Heart right ventricle (tissue), 16 donors: ENCODE results near the gene NELL2. TPM values are rescaled to one million over a fixed set of nuclear protein-coding genes. Genes with fewer than 3 reads are reported as not detected.
A peak's percentile ranks its signal among the peaks of the same experiment; 100 is the strongest.

Experiments used
- ATAC-seq, 8 donors: fragments of 200-7000 bp; cut with Tn5 transposase; one replicate each; pipeline ENCODE4 v1.9.1; 2020; ENCODE audit warnings: mild to moderate bottlenecking in 8 of 8, moderate library complexity in 8 of 8, moderate number of reproducible peaks in 1 of 8
- DNase-seq, 2 donors: peaks; one replicate each; pipeline ENCODE4 v3.0.0-alpha.2; 2020
- H3K27ac ChIP-seq, 10 donors: fragments of 200-600 bp; sonication (generic) in 2 of 10; one replicate each; pipeline versions ENCODE4 v1.5.0 to v1.8.0; 2020 to 2022; ENCODE audit warnings: mild to moderate bottlenecking in 3 of 10
- H3K27me3 ChIP-seq, 7 donors: fragments of 200-600 bp; one replicate each; pipeline ENCODE4 v1.8.0; 2021 to 2022; ENCODE audit warnings: mild to moderate bottlenecking in 2 of 7
- H3K36me3 ChIP-seq, 9 donors: fragments of 200-600 bp; sonication (generic) in 1 of 9; one replicate each; pipeline versions ENCODE4 v1.5.0 to v1.8.0; 2020 to 2022; ENCODE audit warnings: mild to moderate bottlenecking in 2 of 9
- H3K4me1 ChIP-seq, 9 donors: fragments of 200-600 bp; sonication (generic) in 1 of 9; one replicate each; pipeline versions ENCODE4 v1.5.0 to v1.8.0; 2020 to 2022; ENCODE audit warnings: mild to moderate bottlenecking in 4 of 9
- H3K4me3 ChIP-seq, 10 donors: fragments of 200-600 bp; sonication (generic) in 2 of 10; one replicate each; pipeline versions ENCODE4 v1.5.0 to v1.8.0; 2020 to 2022; ENCODE audit warnings: mild to moderate bottlenecking in 7 of 10, moderate library complexity in 2 of 10
- H3K9me3 ChIP-seq, 11 donors: fragments of 200-600 bp in 10 of 11; sonication (generic) in 2 of 11; one replicate each; pipeline versions ENCODE4 v1.5.0 to v1.8.0; 2013 to 2022; ENCODE audit warnings: mild to moderate bottlenecking in 2 of 11, control low read depth in 1 of 11, moderate library complexity in 1 of 11
- WGBS, 2 donors: extraction: QIAGEN DNeasy Blood & Tissue Kit; methylation state at CpG; one replicate each; pipeline ENCODE4 v1.1.7; 2013; ENCODE audit warnings: inconsistent platforms in 1 of 2; 5-methylcytosine and 5-hydroxymethylcytosine counted together
- intact Hi-C, 10 donors: fragments of 100-400 bp; cut with DNase I; formaldehyde crosslinking; loops; one replicate each; pipeline versions ENCODE4 v1.11.1 to v1.14.2; 2022
- polyA plus RNA-seq, 2 donors: library from polyadenylated mRNA; stranded (reverse); fragments of 200-250 nt; gene quantifications; one replicate each; pipeline ENCODE4 v1.2.3, GENCODE V29; 2013
- total RNA-seq, 10 donors: library from RNA; stranded (reverse); fragmentation: NEBNext Ultra II Directional in 3 of 10; extraction: Animal tissue kit (Norgen Biotek cat#: 25700) in 3 of 10; gene quantifications; one replicate each; pipeline versions ENCODE4 v1.2.1 to v1.2.4, GENCODE V29; 2021 to 2023
- TF ChIP-seq, protein P1 (sequence below), 9 donors: fragments of 200-600 bp; sonication (generic) in 2 of 9; IDR thresholded peaks; one replicate each; pipeline versions ENCODE4 v1.5.0 to v1.8.0; 2021 to 2022; ENCODE audit warnings: antibody characterized with exemption in 9 of 9, mild to moderate bottlenecking in 5 of 9, moderate library complexity in 1 of 9
- donor health status: Arrhythmogenic right ventricular cardiomyopathy.
- donor health status: ischemic (EF 13 %, LVEDD 7.1; RV severe dilation, severe dysfunction).
- donor health status: healthy with polysubstance abuse.
- donor health status: DM: no; HTN: yes; CAD: no.
- donor health status: DM: no; HTN: no; CAD: no.
- donor health status: ischemic (EF 25% LVEDD 6.9; RV normal size, moderate dysfunction).
- donor health status: ischemic (EF 25% LVEDD 5.7; RV mildly dilated, moderate dysfunction).
- donor health status: healthy.
- donor health status: DM: yes; HTN: yes; CAD: no.
- donor health status: Ischemic cardiomyopathy.
- donor health status: ischemic (EF 35%, LVEDD 5.7; RV mildly dilated, moderate dysfunction).
- donor health status: nonischemic (EF 11% LVEDD 7.7; RV severe dilation, severe dysfunction).
- donor health status: DM: yes; HTN: yes; CAD: no.
- donor health status: PGD.
- donor health status: ischemic (EF 29% LVEDD 5.4; RV normal size, mild dysfunction).
- donor health status: nonischemic (EF 23%, LVEDD 6.1; RV moderate dilation, normal function).

The NELL2 gene
- total and polyA plus RNA-seq, 12 donors: 0.06 to 2.8 (median 0.46) TPM; not detected in 3

DNA sequence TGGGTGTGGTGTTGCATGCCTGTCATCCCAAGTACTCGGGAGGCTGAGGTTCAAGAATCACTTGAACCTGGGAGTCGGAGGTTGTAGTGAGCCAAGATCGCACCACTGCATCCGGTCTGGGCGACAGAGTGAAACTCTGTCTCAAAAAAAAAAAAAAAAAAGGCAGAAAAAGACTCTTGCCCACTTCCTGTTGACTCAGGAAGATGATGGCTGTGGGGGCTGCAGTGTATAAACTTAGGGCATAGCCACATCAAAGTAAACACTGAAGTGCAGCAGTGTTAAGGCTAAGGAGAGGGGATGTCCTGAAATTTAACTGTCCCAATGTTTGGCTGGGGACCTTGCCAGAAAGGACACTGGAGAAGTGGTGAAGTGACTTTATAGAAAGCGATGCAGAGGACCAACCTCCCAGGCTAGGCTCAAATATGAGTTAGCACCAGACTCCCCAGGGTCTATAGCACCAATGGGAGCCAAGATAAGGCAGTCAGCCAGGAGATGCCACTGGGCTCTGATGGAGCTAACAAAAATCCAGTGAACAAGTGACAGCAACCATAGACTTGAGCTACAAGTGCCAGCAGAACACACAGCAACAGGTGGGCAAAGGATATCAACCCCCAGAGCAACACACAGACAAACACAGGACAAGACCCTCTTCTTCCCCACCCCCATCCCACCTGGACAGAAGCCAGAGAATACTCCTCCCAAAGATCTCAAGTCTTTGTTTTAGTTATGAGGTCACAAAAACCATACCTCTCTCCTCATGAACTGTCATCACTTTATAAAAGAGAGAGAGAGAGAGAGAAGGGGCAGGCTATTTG, 28.0 kb downstream of the NELL2 start:
- ATAC-seq (peak in 1 of 8 donors; percentile 20), DNase-seq (no peak)
- Histone ChIP-seq H3K9me3 (peaks cover 0 to 2% (median 0%) of the 10 kb centered on the region in 11 donors), H3K36me3 (no peaks in the 10 kb centered on the region), H3K4me3 (no peak overlapping the region), H3K4me1 (no peaks in the 10 kb centered on the region), H3K27ac (peak overlapping the region in 1 of 10 donors; percentile 61), H3K27me3 (peaks cover 0 to 4% (median 0%) of the 10 kb centered on the region in 7 donors)
- TF ChIP-seq, protein P1, sequence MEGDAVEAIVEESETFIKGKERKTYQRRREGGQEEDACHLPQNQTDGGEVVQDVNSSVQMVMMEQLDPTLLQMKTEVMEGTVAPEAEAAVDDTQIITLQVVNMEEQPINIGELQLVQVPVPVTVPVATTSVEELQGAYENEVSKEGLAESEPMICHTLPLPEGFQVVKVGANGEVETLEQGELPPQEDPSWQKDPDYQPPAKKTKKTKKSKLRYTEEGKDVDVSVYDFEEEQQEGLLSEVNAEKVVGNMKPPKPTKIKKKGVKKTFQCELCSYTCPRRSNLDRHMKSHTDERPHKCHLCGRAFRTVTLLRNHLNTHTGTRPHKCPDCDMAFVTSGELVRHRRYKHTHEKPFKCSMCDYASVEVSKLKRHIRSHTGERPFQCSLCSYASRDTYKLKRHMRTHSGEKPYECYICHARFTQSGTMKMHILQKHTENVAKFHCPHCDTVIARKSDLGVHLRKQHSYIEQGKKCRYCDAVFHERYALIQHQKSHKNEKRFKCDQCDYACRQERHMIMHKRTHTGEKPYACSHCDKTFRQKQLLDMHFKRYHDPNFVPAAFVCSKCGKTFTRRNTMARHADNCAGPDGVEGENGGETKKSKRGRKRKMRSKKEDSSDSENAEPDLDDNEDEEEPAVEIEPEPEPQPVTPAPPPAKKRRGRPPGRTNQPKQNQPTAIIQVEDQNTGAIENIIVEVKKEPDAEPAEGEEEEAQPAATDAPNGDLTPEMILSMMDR (IDR thresholded peaks at IDR 0.05): no peak
- WGBS, 2 donors: 61 to 74% methylated on average over 6 of the region's 6 CpGs
- intact Hi-C loops: no loop called here

DNA sequence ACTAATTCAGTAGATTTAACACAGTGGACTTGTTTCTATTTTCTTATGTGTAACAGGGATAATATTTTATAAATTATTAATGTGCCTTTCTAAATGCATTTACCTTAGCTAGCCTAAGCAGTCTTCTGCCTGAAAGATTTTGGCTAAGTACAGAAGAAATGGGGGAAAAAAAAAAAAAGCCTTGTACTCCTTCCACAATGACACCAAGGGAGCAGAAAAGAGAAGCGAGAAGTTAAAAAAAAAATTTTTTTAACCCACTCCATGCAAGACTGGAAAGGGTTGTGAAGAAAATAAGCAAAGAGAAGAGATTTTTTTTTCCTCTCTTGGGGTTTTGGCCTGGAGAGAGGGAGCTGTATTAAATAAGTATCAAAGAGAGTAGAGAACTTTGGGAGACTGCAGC, 28.7 kb downstream of the NELL2 start:
- ATAC-seq: no peak
- TF ChIP-seq, protein P1 (IDR thresholded peaks at IDR 0.05): no peak
- no peak overlapping the region for H3K4me3 ChIP-seq
- H3K27ac ChIP-seq: peak overlapping the region in 1 of 10 donors; percentile 61
- intact Hi-C loops: no loop called here
- H3K36me3 ChIP-seq: no peaks in the 10 kb centered on the region
- no peaks in the 10 kb centered on the region for H3K4me1 ChIP-seq
- H3K9me3 ChIP-seq: peaks cover 0 to 2% (median 0%) of the 10 kb centered on the region in 11 donors
- no peak for DNase-seq
- WGBS, 2 donors: 58 to 76% methylated on average over 1 of the region's 1 CpG
- H3K27me3 ChIP-seq: peaks cover 0 to 4% (median 0%) of the 10 kb centered on the region in 7 donors

DNA sequence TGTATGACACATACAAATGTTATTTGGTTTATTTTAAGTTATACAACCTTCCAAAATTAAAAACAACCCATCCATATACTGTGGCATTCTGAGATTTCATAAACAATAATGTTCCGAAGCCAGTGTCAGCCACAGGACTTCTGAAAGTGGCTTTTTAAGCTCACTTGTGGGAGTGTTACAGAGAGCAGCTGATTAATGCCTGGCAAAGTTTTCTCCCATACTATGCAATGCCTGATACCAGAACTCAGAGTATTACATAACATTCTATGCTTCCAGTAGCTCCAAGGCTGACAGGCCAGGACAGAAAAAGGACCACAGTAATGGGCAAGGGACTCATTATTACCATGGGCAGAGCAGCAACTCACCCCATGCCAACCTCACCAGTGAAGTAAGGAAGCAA, 29.3 kb downstream of the NELL2 start:
- Histone ChIP-seq H3K9me3 (peaks cover 0 to 2% (median 0%) of the 10 kb centered on the region in 11 donors), H3K27me3 (peaks cover 0 to 4% (median 0%) of the 10 kb centered on the region in 7 donors), H3K4me1 (no peaks in the 10 kb centered on the region), H3K4me3 (no peak overlapping the region), H3K27ac (peak overlapping the region in 1 of 10 donors; percentile 61), H3K36me3 (no peaks in the 10 kb centered on the region)
- ATAC-seq: peak in 1 of 8 donors; percentile 38
- TF ChIP-seq, protein P1 (IDR thresholded peaks at IDR 0.05): no peak
- no peak for DNase-seq
- intact Hi-C loops: no loop called here
- 75 to 76% methylated on average over 1 of the region's 1 CpG for WGBS, 2 donors

DNA sequence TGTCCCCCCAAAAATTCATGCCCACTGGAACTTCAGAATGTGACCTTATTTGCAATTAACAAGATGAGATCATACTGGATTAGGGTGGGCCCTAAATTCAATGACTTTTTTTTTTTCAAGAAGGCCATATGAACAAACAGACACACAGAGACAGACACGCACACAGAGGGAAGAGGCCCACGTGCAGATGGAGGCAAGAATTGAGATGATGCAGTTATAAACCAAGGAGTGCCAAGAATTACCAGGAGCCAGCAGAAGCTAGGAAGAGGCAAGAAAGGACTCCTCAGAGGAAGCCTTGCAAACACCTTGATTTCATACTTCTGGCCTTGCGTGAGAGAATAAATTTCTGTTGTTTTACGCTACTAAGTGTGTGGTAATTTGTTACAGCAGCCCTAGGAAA, 33.4 kb downstream of the NELL2 start:
- Histone ChIP-seq H3K4me1 (no peaks in the 10 kb centered on the region), H3K27ac (no peak overlapping the region), H3K27me3 (no peaks in the 10 kb centered on the region), H3K9me3 (peaks cover 0 to 2% (median 0%) of the 10 kb centered on the region in 11 donors), H3K4me3 (no peak overlapping the region), H3K36me3 (no peaks in the 10 kb centered on the region)
- no peak for DNase-seq
- intact Hi-C loops: no loop called here
- TF ChIP-seq, protein P1 (IDR thresholded peaks at IDR 0.05): no peak
- WGBS, 2 donors: 85 to 93% methylated on average over 4 of the region's 4 CpGs
- ATAC-seq: no peak
